ENCODE measurements around the gene LRSAM1.

The LRSAM1 gene

DNA sequence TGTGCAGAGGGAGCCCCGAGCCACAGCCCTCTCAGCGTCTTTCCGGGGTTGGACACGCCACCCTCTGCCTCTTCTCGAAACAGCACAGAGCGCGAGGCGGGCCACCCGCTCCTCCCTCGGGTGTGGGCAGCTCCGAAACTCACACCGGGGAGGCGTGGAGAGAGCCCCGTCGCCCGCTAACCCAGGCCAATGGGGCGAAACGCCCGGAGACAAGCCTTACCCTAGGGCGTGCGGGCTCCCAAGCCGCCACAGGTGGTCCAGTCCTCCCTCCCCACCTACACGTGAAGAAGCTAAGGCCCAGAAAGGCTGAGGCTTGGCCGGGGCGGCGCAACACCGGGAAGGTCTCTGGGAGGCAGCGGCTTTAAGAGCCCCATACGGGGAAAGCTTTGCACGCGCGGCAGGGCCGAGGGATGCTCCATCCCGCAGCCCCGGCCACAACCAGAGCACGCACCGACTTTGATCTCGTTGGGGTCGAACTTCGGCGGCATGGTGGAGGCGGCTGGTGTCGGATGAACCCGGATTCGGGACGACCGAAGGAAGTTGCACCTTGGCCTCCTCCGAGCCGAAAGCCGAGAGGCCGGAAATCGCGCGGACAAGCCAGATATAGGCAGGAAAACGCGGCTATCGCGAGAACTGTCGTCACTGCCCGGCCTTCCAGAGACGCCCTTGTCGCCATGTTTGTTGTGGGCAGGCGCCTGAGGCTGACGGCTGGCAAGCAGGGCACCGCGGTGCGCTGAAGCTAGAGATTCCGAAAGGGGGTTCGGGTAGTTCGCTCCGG lies at the start of gene LRSAM1, which contains the start of gene RPL12:
Gene LRSAM1, plus strand, starts transcription at position 681 of the 778 bp plus-strand sequence. CDS start 3,018 bp downstream, outside the sequence.
Gene RPL12, minus strand, starts transcription at position 577 of the 778 bp plus-strand sequence. Its CDS starts 89 bp downstream, at position 488.
- in situ Hi-C loops (cut with MboI; ENCODE audit: low sequenced_read_pairs): no loop called here

DNA sequence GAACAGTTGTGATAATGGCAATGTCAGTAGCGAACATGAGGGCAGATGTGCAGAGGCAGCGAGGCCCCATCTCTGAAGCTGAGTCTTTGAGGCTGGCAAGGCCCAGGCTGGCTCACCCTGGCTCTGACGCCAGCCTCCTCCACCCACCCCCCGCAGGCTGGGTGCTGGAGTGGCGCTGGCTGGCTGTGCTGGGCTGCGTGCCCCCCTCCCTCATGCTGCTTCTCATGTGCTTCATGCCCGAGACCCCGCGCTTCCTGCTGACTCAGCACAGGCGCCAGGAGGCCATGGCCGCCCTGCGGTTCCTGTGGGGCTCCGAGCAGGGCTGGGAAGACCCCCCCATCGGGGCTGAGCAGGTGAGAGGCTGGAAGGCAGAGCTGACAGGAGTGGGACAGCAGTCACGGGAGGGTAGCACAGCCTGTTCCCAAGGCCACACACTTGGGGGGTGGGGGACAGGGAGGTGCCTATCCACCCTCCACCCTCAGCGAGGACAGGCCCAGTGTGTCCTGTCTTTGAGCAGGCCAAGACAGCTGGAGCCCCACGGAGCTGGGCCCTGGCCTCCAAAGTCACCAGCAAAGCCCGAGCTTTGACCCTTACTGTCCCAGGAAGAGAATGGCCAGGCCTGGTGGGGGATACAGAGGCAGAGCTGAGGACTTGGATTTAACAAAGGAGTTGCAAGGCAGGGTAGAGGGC lies 48.8 kb upstream of the LRSAM1 start:
- in situ Hi-C loops (cut with MboI; ENCODE audit: low sequenced_read_pairs): no loop called here

DNA sequence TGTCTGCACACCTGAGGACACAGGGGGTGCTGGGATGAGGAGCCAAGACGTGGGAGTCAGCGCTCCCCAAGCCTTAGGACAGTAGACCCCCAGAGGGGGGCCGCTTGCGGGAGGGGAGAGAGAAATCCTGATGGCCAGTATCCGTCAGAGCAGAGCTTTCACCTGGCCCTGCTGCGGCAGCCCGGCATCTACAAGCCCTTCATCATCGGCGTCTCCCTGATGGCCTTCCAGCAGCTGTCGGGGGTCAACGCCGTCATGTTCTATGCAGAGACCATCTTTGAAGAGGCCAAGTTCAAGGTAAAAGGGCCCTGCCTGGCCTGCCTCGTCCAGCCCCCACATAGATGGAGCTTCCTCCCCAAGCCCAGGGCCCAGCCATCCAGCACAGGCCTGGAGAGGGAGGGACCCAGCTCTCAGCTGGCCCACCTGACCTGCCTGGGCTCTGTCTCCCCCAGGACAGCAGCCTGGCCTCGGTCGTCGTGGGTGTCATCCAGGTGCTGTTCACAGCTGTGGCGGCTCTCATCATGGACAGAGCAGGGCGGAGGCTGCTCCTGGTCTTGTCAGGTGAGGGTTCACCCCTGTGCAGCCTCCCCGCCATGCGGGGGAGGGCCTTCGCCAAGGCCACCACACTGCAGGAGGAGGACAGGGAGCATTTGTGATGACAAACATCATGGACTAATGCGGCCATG lies 47.7 kb upstream of the LRSAM1 start:
- in situ Hi-C loops (cut with MboI; ENCODE audit: low sequenced_read_pairs): no loop called here

DNA sequence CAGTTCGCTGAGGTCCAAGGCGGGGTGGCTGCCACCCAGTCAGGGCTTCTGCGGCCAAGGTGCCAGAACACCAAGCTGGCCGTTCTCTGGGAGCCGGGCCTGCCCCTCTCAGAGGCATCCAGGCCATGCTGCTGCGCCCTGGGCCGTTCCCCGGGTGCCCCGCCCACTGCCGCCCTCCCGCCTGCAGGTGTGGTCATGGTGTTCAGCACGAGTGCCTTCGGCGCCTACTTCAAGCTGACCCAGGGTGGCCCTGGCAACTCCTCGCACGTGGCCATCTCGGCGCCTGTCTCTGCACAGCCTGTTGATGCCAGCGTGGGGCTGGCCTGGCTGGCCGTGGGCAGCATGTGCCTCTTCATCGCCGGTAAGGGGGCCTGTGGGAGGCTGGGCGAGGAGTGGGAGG lies 46.7 kb upstream of the LRSAM1 start:
- in situ Hi-C loops (cut with MboI; ENCODE audit: low sequenced_read_pairs): no loop called here

DNA sequence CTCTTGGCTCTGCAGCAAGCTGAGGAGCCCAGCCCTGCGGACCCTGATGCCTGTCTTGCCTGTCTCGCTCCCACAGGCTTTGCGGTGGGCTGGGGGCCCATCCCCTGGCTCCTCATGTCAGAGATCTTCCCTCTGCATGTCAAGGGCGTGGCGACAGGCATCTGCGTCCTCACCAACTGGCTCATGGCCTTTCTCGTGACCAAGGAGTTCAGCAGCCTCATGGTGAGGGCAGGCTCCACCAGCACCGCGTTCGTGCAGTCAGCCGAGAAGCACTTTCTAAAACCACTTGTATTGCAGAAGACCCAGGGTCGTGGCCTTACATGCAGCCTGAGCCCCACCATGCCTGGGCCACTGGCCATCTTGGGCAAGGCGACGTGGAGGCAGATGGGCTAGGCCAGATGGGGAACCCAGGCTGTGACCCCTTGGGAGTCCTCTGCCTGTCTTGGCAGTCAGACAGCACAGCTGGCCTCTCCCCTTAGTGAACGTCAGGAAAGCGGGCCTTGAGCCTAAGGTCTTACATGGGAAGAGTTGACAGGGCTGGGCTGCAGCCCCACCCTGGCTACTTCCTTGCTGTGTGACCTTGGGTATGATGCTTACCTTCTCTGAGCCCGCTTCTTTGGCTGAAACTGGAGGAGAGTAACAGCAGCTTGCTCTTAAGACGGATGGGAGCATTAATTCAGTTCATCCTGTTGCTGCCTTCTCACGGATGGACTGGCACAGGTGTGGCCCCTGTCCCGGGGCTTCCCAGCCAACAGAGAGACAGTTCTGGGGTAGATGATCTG lies 45.8 kb upstream of the LRSAM1 start:
- in situ Hi-C loops (cut with MboI; ENCODE audit: low sequenced_read_pairs): no loop called here

DNA sequence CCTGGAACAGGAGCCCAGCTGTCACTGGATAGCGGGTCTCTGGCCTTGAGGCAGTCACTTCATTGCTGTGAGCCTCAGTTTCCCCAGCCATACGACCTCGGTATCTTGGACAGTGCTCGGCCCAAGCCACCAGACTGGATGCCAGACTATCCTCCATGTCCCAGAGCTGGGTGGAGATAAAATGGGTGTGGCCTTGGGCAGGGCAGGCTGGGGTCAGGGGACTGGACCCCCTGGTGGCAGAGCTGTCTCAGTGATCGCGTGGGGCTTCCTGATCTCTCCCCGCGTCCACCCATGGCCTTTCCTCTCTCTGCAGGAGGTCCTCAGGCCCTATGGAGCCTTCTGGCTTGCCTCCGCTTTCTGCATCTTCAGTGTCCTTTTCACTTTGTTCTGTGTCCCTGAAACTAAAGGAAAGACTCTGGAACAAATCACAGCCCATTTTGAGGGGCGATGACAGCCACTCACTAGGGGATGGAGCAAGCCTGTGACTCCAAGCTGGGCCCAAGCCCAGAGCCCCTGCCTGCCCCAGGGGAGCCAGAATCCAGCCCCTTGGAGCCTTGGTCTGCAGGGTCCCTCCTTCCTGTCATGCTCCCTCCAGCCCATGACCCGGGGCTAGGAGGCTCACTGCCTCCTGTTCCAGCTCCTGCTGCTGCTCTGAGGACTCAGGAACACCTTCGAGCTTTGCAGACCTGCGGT lies 44.4 kb upstream of the LRSAM1 start:
- in situ Hi-C loops (cut with MboI; ENCODE audit: low sequenced_read_pairs): no loop called here

DNA sequence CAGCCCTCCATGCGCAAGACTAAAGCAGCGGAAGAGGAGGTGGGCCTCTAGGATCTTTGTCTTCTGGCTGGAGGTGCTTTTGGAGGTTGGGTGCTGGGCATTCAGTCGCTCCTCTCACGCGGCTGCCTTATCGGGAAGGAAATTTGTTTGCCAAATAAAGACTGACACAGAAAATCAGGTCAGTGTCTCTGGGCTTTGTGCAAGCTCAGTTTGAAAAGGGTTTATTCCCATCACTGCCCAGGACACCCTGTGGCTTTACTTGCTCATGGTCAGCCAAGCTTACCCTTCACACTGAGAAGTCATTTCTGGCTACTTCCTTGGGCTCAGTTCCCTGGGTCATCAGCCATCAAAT lies 43.8 kb upstream of the LRSAM1 start:
- in situ Hi-C loops (cut with MboI; ENCODE audit: low sequenced_read_pairs): no loop called here

DNA sequence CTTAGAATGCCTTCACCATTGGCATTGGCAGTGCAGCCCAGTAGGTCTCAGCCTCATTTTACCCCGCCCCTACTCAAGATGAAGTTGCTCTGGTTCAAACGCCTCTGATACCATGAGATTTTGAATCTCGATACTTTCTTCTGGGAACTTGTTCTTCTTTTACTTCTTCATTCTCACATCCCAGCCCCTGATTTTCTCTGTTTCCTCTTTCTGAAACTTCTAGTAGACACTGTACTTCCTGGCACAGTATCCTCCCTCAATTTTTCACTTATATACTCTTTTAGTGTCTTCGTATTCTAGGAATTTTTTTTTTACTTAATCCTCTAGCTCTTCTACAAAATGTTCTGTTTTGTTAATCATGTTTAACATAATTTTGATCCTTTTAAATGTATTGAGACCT lies 40.2 kb upstream of the LRSAM1 start:
- in situ Hi-C loops (cut with MboI; ENCODE audit: low sequenced_read_pairs): no loop called here

DNA sequence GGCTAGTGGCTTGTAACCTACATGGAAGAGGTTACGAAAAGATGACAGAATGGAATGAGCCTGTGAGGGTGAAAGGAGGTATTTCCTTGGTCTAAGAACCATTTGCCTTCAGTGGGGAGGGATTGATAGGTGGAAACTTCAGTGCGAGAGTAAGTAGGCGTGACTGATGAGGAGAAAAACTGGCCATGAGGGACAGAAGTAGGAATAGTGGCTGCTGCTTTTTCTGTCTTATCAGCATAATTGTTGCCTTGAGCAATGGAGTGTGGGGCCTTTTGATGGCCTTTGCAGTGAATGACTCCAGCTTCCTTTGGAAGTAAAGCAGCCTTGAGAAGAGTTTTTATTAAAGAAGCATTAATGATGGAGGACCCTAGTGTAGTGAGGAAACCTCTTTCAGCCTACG lies 36.2 kb upstream of the LRSAM1 start:
- in situ Hi-C loops (cut with MboI; ENCODE audit: low sequenced_read_pairs): no loop called here

DNA sequence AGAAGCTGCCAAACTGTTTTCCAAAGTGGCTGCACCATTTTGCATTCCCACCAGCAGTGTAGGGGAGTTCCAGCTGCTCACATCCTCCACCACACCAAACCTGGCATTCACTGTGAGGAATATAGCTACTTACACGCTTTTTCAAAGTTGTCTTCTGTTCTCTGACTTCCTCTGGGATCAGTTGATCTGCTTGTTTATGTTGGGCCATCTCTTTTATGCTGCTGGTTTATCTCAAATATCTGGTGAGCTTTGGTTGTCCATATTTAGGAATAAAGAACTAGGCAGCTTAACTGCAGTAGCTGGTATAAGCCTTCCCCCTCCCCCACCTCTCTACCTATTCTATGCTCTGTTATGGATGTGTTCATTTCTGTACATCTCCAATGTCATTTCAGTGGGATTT lies 35.7 kb upstream of the LRSAM1 start:
- in situ Hi-C loops (cut with MboI; ENCODE audit: low sequenced_read_pairs): no loop called here

DNA sequence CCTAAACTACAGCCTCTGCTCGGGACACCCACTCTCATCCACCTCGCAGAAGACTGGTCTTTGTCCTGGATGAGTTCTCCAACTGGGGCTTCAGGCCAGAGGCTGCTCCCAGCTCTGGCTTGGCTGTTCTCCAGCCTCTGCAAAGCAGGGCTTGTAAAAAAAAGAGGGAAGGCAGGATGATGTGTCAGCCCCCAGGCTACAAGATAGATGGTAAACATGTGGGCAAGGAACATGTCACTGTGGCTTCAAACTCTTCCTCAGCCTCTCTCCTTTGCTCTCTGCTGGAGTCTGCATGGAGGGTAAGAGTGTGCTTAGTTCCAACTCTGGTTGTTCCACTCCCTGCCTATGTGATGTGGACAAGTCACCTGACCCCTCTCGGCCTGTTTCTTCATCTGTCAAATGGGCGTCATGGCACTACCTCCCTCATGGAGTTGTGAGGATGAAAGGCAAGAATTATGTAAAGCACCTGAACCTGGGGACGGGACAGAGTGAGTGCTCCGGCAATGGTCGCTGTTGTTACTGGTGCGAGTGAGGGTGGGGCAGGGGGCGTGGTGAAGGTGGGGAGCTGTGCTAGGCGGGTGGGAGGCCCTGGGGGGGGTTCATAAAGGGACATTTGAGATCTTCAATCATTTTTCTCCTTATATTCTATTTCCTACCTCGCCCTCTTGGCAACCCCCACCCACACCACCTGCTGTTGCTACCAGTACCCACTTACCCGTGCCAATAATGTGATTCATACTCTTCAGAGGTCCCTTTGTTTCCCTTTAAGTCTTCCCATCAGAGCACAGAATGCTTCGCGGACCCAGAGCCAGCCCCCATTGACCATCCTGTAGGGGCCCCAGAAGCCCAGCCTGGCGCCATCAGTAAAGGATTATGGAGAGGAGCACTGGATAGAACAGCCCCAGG lies 33.9 kb upstream of the LRSAM1 start:
- in situ Hi-C loops (cut with MboI; ENCODE audit: low sequenced_read_pairs): no loop called here

DNA sequence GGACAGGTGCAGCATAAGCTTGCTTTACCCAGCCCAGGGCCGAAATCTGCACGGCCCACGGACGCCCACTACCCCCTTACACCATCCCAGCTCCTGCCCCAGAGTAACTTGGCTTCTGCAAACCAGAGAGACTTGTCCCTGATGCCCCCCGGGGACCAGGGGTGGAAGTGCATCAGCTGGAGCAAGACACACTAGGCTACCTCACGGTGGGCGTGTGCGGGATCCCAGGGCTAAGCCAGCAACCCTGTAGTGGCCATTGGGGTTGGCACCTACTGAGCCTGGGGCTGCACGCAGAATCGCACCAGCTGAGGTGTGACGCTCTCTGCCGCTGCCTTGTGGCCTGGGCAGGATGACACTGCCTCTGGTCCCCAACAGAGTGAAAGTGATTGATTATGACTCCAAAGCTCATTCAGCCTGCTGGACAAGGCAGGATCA lies 33.3 kb upstream of the LRSAM1 start:
- in situ Hi-C loops (cut with MboI; ENCODE audit: low sequenced_read_pairs): no loop called here

DNA sequence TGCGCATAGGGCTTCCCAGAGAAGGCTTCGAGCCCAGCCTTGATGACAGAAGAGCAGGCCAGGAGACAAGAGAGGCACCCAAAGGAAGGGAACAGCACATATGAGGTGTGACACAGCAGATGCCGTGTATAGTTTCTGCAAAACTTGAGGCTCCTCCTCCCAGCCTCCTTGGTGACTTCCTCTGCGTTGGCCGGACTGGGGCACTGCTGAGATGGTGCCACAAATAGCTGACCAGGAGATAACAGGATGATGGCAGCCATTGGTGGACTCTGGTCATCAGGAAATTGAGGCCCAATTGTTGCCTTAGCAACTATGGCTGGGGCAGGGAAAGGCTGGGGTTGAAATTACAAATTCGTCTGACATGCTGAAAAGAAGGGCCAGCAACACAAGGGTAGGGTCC lies 32.0 kb upstream of the LRSAM1 start:
- in situ Hi-C loops (cut with MboI; ENCODE audit: low sequenced_read_pairs): no loop called here

DNA sequence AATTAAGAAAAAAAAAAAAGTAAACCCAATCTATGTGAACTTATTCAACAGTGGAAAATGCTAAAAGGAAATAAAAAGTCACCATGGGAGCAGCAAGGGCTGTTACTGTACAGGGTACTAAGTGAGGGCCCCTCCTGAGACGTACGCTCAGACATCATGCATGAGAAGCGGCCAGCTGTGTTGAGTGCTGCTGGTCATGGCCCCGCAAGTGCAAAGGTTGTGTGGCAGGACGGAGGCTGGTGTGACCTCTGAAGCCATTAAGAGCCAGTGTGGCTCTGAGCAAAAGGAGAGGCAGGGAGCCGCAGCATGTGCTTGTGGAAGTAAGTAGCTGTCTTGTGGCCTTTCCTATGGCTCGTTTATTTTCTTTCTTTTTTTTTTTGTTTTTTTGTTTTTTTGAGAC lies 30.3 kb upstream of the LRSAM1 start:
- in situ Hi-C loops (cut with MboI; ENCODE audit: low sequenced_read_pairs): no loop called here

DNA sequence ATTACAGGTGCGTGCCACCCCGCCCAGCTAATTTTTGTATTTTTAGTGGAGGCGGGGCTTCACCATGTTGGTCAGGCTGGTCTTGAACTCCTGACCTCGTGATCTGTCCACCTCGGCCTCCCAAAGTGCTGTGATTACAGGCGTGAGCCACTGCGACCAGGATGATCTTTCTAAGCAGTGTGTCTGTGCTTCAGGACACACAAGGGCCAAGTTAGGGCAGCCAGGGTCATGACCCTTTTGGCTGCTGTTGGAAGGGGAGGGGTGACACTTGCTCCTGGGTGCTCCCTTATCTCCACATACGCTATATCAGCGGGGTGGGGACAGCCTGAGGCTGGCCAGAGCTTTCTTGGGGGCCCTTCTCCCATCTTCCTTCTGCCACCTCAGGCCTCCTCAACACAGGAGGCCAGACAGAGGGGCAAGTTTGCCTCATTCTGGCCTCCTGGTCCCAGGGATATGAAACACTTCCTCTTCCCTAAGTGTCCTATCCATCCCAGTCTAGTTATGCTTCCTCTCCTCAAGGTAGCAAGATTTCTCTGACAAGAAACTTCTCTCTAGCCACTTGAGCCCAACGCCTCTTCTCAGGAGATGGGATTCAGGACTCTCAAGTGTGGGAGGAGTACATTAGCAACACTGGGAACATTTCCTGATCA lies 29.1 kb upstream of the LRSAM1 start:
- in situ Hi-C loops (cut with MboI; ENCODE audit: low sequenced_read_pairs): no loop called here

DNA sequence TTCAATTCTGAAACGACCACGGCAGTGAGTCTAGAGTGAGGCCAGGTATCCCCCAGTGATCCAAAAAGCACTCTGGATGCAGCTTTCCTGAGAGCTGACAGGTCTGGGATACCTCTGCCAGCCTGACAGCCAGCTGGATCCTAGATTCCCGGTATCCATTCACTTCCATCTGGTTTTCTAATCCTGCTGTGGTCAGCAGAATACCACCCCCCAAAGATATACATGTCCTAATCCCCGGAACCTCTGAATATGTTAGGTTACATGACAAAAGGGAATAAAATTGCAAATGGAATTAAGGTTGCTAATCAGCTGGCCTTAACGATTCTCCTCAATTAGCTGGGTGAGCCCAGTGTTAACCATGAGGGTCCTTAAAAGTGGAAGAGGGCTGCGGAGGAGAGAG lies 28.5 kb upstream of the LRSAM1 start:
- in situ Hi-C loops (cut with MboI; ENCODE audit: low sequenced_read_pairs): no loop called here

DNA sequence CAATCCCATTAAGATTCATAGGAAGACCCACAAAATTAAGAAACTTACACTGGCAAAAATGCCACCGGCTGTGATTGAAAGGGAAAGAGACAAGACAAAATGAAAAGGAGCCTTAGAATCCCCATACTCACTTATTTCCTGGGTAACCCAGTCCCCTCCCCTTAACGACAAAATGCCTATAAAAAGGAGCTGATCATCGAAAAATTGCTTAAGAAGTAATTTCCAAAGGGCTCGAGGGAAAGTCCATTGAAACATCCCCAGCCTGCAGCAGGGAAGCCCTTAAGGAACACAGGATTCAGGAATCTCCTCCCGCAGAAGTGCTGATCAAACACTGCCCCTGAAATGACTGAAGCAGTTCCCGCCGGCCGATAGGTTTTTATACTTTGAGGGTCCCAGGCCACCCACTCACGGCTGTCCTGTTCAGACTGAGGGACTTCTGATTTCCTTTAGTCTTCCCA lies 27.8 kb upstream of the LRSAM1 start:
- in situ Hi-C loops (cut with MboI; ENCODE audit: low sequenced_read_pairs): no loop called here

DNA sequence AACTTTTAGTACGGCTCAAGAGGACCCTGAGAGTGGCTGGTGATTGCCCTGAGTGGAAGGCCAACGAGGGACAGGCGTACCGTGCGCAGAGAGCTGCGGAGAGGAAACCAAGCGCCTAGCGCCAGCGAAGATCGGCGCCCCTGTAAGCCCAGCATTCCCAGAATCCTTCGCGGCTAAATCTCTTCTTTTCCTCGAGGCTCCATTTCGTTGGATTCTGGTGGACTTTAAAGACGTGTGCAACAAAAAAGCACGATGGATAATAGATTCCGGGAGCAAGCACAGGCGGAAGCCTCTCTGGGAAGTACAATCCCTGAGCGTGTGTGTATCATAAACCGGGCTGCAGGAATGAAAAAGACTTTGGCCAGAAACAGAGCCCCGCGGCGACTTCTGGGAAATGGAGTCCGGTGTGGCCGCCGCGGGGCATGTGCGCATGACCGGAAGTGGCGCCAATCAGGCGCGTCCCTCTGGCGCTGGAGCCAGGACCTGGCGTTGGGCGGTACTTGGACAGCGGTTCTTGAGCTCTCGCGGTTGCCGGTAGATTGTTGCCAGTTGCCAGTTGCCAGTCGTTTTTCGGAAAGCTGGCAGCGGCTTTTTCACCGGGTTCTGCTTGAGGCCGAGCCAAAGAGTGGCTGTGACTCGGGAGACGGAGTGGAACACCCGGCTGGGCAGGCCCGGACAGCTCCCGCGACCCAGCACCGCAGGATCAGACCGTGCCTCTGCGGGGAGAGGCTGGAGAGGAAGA lies 27.2 kb upstream of the LRSAM1 start, which contains the start of gene ZNF79:
Gene ZNF79, plus strand, starts transcription at position 449 of the 742 bp plus-strand sequence. CDS start 406 bp downstream, outside the sequence.
- in situ Hi-C loops (cut with MboI; ENCODE audit: low sequenced_read_pairs): no loop called here
